Activated CD4-positive, alpha-beta T cell treated with anti-CD3 and anti-CD28 coated beads for 36 hours (primary cell): ENCODE results near the gene FAHD1. TPM values are rescaled to one million over a fixed set of nuclear protein-coding genes. Genes with fewer than 3 reads are reported as not detected.

Source experiments
- ATAC-seq: fragments of 200-7000 bp; cut with Tn5 transposase; one replicate; pipeline ENCODE4 v1.10.0; 2021; ENCODE audit warnings: mild to moderate bottlenecking, moderate library complexity
- CTCF ChIA-PET: fragments of 350-600 bp; sonication (Branson Sonifier 250); formaldehyde crosslinking; loops from one replicate; lab custom pipeline; 2021; ENCODE audit warnings: antibody characterized with exemption; lab: Charles Lee
- POLR2A ChIA-PET: fragments of 350-600 bp; sonication (Branson Sonifier 250); formaldehyde crosslinking; loops from one replicate; lab custom pipeline; 2021; ENCODE audit warnings: antibody characterized with exemption, inconsistent platforms; lab: Charles Lee
- DNase-seq: peaks from one replicate; pipeline ENCODE4 v3.0.0-alpha.2; 2020
- H3K27ac Mint-ChIP-seq: one replicate; pipeline ENCODE4 v1.8.0; 2021; ENCODE audit warnings: mixed read lengths
- H3K27me3 Mint-ChIP-seq: one replicate; pipeline ENCODE4 v1.8.0; 2021; ENCODE audit warnings: mixed read lengths
- H3K36me3 Mint-ChIP-seq: one replicate; pipeline ENCODE4 v1.8.0; 2021; ENCODE audit warnings: low read depth, mixed read lengths
- H3K4me1 Mint-ChIP-seq: one replicate; pipeline ENCODE4 v1.8.0; 2021; ENCODE audit warnings: mixed read lengths
- H3K4me3 Mint-ChIP-seq: one replicate; pipeline ENCODE4 v1.8.0; 2021; ENCODE audit warnings: mild to moderate bottlenecking, moderate library complexity, mixed read lengths
- H3K9me3 Mint-ChIP-seq: one replicate; pipeline ENCODE4 v1.8.0; 2021; ENCODE audit warnings: low read depth, mixed read lengths
- intact Hi-C, 2 experiments: fragments of 100-400 bp; cut with DNase I in 1 of 2; cut with micrococcal nuclease in 1 of 2; formaldehyde crosslinking; loops; one replicate each; pipeline versions ENCODE4 v1.14.2 to v1.15.1; 2022 to 2024; cut with DNase I, micrococcal nuclease
- total RNA-seq, 2 experiments: library from RNA; stranded (reverse); gene quantifications; one replicate each; pipeline ENCODE4 v1.2.3, GENCODE V29; 2021

Gene FAHD1
- total RNA-seq, 2 experiments from 2014 or later = 11.6 to 11.9 TPM

- intact Hi-C loops = loop anchor here in 1 of 2 experiments (10.0 kb wide), 1 partner anchor 784 kb away; no protein-coding TSS in a partner anchor
These were observed 18.3 kb upstream of the FAHD1 start for GRCh38 chr16:1808691-1809090.

GRCh38 chr16:1809281-1809801 is 17.7 kb upstream of the FAHD1 start:
- H3K27ac Mint-ChIP-seq = no peak overlapping the region
- intact Hi-C loops = loop anchor here in 1 of 2 experiments (10.0 kb wide), 1 partner anchor 785 kb away; no protein-coding TSS in a partner anchor
- H3K36me3 Mint-ChIP-seq = peaks cover 26% of the 10 kb centered on the region
- no peak overlapping the region for H3K4me3 Mint-ChIP-seq
- DNase-seq (no peak), ATAC-seq (no peak)
- peaks cover 10% of the 10 kb centered on the region for H3K4me1 Mint-ChIP-seq
- no peaks in the 10 kb centered on the region for H3K9me3 Mint-ChIP-seq
- ChIA-PET POLR2A (no interaction called here), CTCF (no interaction called here)
- H3K27me3 Mint-ChIP-seq = no peaks in the 10 kb centered on the region

More at GRCh38 chr16:1808691-1809090, 18.3 kb upstream of the FAHD1 start:
- no peak for ATAC-seq
- H3K27ac Mint-ChIP-seq = no peak overlapping the region
- peaks cover 10% of the 10 kb centered on the region for H3K4me1 Mint-ChIP-seq
- peaks cover 24% of the 10 kb centered on the region for H3K36me3 Mint-ChIP-seq
- CTCF ChIA-PET = no interaction called here
- no peaks in the 10 kb centered on the region for H3K27me3 Mint-ChIP-seq
- no peak for DNase-seq
- no peak overlapping the region for H3K4me3 Mint-ChIP-seq
- H3K9me3 Mint-ChIP-seq = no peaks in the 10 kb centered on the region
- POLR2A ChIA-PET = no interaction called here

GRCh38 chr16:1810106-1810505 is 16.9 kb upstream of the FAHD1 start:
- Mint-ChIP-seq H3K27me3 (no peaks in the 10 kb centered on the region), H3K4me3 (no peak overlapping the region), H3K4me1 (peaks cover 10% of the 10 kb centered on the region), H3K36me3 (peaks cover 27% of the 10 kb centered on the region), H3K9me3 (no peaks in the 10 kb centered on the region), H3K27ac (no peak overlapping the region)
- ATAC-seq (no peak), DNase-seq (no peak)
- ChIA-PET CTCF (no interaction called here), POLR2A (no interaction called here)
- intact Hi-C loops = no loop called here

GRCh38 chr16:1810536-1810935 is 16.5 kb upstream of the FAHD1 start:
- ChIA-PET CTCF (no interaction called here), POLR2A (no interaction called here)
- intact Hi-C loops = no loop called here
- Mint-ChIP-seq H3K36me3 (peaks cover 27% of the 10 kb centered on the region), H3K9me3 (no peaks in the 10 kb centered on the region), H3K4me1 (peaks cover 10% of the 10 kb centered on the region), H3K4me3 (no peak overlapping the region), H3K27ac (no peak overlapping the region), H3K27me3 (no peaks in the 10 kb centered on the region)
- DNase-seq (no peak), ATAC-seq (no peak)

GRCh38 chr16:1812732-1813163 is 14.3 kb upstream of the FAHD1 start:
- Mint-ChIP-seq H3K9me3 (no peaks in the 10 kb centered on the region), H3K4me3 (no peak overlapping the region), H3K27ac (peak overlapping the region; percentile 65), H3K27me3 (no peaks in the 10 kb centered on the region), H3K36me3 (peaks cover 11% of the 10 kb centered on the region), H3K4me1 (peaks cover 10% of the 10 kb centered on the region)
- ChIA-PET POLR2A (no interaction called here), CTCF (no interaction called here)
- intact Hi-C loops = loop anchor here in 1 of 2 experiments (1.0 kb wide), 1 partner anchor 117 kb away; no protein-coding TSS in a partner anchor
- DNase-seq (peak; percentile 85), ATAC-seq (peak; percentile 96)

GRCh38 chr16:1815461-1815860 is 11.5 kb upstream of the FAHD1 start:
- ChIA-PET POLR2A (no interaction called here), CTCF (interaction anchor here (0.7 to 0.8 kb wide), 2 partner anchors 14 to 46 kb away, joined by 3 read pairs; no protein-coding TSS in a partner anchor)
- ATAC-seq (no peak), DNase-seq (no peak)
- H3K36me3 Mint-ChIP-seq = peaks cover 10% of the 10 kb centered on the region
- H3K9me3 Mint-ChIP-seq = no peaks in the 10 kb centered on the region
- intact Hi-C loops = no loop called here
- peaks cover 10% of the 10 kb centered on the region for H3K4me1 Mint-ChIP-seq
- no peaks in the 10 kb centered on the region for H3K27me3 Mint-ChIP-seq
- H3K4me3 Mint-ChIP-seq = no peak overlapping the region
- H3K27ac Mint-ChIP-seq = peak overlapping the region; percentile 31

- DNase-seq (no peak), ATAC-seq (no peak)
- no peaks in the 10 kb centered on the region for H3K27me3 Mint-ChIP-seq
- peaks cover 10% of the 10 kb centered on the region for H3K36me3 Mint-ChIP-seq
- H3K4me1 Mint-ChIP-seq = peaks cover 10% of the 10 kb centered on the region
- POLR2A ChIA-PET = no interaction called here
- H3K9me3 Mint-ChIP-seq = no peaks in the 10 kb centered on the region
- H3K27ac Mint-ChIP-seq = no peak overlapping the region
- no peak overlapping the region for H3K4me3 Mint-ChIP-seq
- intact Hi-C loops = no loop called here
- CTCF ChIA-PET = no interaction called here
These were observed 10.4 kb upstream of the FAHD1 start for GRCh38 chr16:1816396-1817275.

GRCh38 chr16:1817276-1817589 is 9.8 kb upstream of the FAHD1 start:
- H3K9me3 Mint-ChIP-seq = no peaks in the 10 kb centered on the region
- no peaks in the 10 kb centered on the region for H3K27me3 Mint-ChIP-seq
- no peak for DNase-seq
- H3K27ac Mint-ChIP-seq = no peak overlapping the region
- CTCF ChIA-PET = no interaction called here
- ATAC-seq = no peak
- intact Hi-C loops = no loop called here
- POLR2A ChIA-PET = no interaction called here
- H3K4me3 Mint-ChIP-seq = no peak overlapping the region
- peaks cover 10% of the 10 kb centered on the region for H3K36me3 Mint-ChIP-seq
- H3K4me1 Mint-ChIP-seq = peaks cover 10% of the 10 kb centered on the region

- no peak for ATAC-seq
- peaks cover 10% of the 10 kb centered on the region for H3K36me3 Mint-ChIP-seq
- H3K4me1 Mint-ChIP-seq = peaks cover 6% of the 10 kb centered on the region
- ChIA-PET CTCF (no interaction called here), POLR2A (no interaction called here)
- no peak overlapping the region for H3K27ac Mint-ChIP-seq
- intact Hi-C loops = no loop called here
- H3K27me3 Mint-ChIP-seq = no peaks in the 10 kb centered on the region
- no peak overlapping the region for H3K4me3 Mint-ChIP-seq
- no peaks in the 10 kb centered on the region for H3K9me3 Mint-ChIP-seq
- no peak for DNase-seq
These were observed 9.3 kb upstream of the FAHD1 start for GRCh38 chr16:1817716-1818115.

- peaks cover 10% of the 10 kb centered on the region for H3K36me3 Mint-ChIP-seq
- DNase-seq (no peak), ATAC-seq (no peak)
- CTCF ChIA-PET = no interaction called here
- H3K9me3 Mint-ChIP-seq = no peaks in the 10 kb centered on the region
- H3K27me3 Mint-ChIP-seq = no peaks in the 10 kb centered on the region
- no peak overlapping the region for H3K4me3 Mint-ChIP-seq
- H3K4me1 Mint-ChIP-seq = no peaks in the 10 kb centered on the region
- POLR2A ChIA-PET = no interaction called here
- H3K27ac Mint-ChIP-seq = no peak overlapping the region
- intact Hi-C loops = no loop called here
These were observed 8.7 kb upstream of the FAHD1 start for GRCh38 chr16:1818204-1818872.

GRCh38 chr16:1818873-1819525 is 8.0 kb upstream of the FAHD1 start:
- Mint-ChIP-seq H3K27me3 (no peaks in the 10 kb centered on the region), H3K9me3 (no peaks in the 10 kb centered on the region), H3K4me1 (no peaks in the 10 kb centered on the region), H3K4me3 (no peak overlapping the region), H3K27ac (no peak overlapping the region), H3K36me3 (peaks cover 7% of the 10 kb centered on the region)
- ATAC-seq (no peak), DNase-seq (no peak)
- intact Hi-C loops = no loop called here
- ChIA-PET POLR2A (no interaction called here), CTCF (no interaction called here)
